Activated naive CD8-positive, alpha-beta T cell treated with anti-CD3 and anti-CD28 coated beads for 36 hours (primary cell): ENCODE measurements around the gene ZDHHC11B. TPM values are rescaled to one million over a fixed set of nuclear protein-coding genes. Genes with fewer than 3 reads are reported as not detected.
"Not testable (repeated sequence)": the region's sequence is repeated elsewhere in the genome, so short reads cannot be mapped to it uniquely, and the experiment has no call there.

Experiments
- DNase-seq: peaks from one replicate; pipeline ENCODE4 v3.0.0; 2021
- H3K27ac Mint-ChIP-seq: one replicate; pipeline ENCODE4 v1.8.0; 2022; ENCODE audit warnings: mild to moderate bottlenecking, moderate library complexity, mixed read lengths
- H3K27me3 Mint-ChIP-seq: one replicate; pipeline ENCODE4 v1.8.0; 2022; ENCODE audit warnings: mild to moderate bottlenecking, mixed read lengths
- H3K36me3 Mint-ChIP-seq: one replicate; pipeline ENCODE4 v1.8.0; 2021; ENCODE audit warnings: mild to moderate bottlenecking, mixed read lengths
- H3K4me1 Mint-ChIP-seq: one replicate; pipeline ENCODE4 v1.8.0; 2021; ENCODE audit warnings: mixed read lengths
- H3K4me3 Mint-ChIP-seq: one replicate; pipeline ENCODE4 v1.8.0; 2022; ENCODE audit warnings: mild to moderate bottlenecking, moderate library complexity, mixed read lengths
- H3K9me3 Mint-ChIP-seq: one replicate; pipeline ENCODE4 v1.8.0; 2022; ENCODE audit warnings: mixed read lengths
- total RNA-seq, 2 experiments: library from RNA; stranded (reverse); gene quantifications; one replicate each; pipeline ENCODE4 v1.2.3, GENCODE V29; 2021

The ZDHHC11B gene
- total RNA-seq, 2 experiments from 2014 or later, result not detected

DNA sequence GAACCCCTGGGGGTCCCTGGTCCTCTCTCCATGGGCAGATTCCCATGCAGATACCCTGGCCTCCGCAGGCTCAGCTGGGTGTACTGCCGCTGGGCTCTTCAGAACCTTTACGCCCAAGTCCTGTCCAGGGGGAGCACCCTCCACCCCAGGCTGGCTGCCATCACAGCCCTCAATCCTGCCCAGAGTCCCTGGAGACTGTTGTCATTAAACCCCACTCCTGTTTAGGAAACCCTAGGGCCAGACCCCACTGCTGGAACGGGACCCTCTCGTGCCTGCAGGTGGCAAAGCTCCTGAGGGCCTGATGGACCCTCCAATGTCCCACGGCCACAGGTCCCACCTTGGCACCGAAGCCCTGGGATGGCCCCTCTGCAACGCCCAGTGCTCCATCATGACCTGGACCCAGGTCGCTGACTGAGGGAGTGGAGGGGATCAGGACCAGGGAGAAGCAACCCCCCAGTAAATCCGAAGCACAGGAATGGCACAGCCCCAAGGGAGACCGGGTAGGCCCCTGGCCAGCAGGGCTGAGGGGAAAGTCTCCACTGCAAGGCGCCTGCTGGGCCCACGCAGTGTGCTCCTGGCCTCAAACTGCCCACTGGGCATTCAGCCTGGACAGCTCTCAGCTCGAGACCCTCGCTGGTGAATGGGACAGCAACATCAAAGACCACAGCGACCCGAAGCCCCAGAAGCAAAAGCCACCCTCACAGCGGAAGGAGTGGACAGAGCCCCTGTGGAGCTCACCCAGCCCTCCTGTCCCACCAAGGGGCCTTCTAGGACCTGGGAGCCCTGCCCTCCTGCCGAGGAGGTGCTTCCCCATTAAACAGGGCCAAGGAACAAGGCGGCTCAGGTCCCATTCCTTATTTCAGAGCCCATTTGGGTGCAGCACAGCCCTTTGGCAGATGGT, 8.3 kb downstream of the ZDHHC11B start:
- H3K36me3 Mint-ChIP-seq, result no peaks in the 10 kb centered on the region
- H3K4me3 Mint-ChIP-seq, result no peak overlapping the region
- no peak for DNase-seq
- H3K4me1 Mint-ChIP-seq, result no peaks in the 10 kb centered on the region
- no peak overlapping the region for H3K27ac Mint-ChIP-seq
- no peaks in the 10 kb centered on the region for H3K9me3 Mint-ChIP-seq
- no peaks in the 10 kb centered on the region for H3K27me3 Mint-ChIP-seq

DNA sequence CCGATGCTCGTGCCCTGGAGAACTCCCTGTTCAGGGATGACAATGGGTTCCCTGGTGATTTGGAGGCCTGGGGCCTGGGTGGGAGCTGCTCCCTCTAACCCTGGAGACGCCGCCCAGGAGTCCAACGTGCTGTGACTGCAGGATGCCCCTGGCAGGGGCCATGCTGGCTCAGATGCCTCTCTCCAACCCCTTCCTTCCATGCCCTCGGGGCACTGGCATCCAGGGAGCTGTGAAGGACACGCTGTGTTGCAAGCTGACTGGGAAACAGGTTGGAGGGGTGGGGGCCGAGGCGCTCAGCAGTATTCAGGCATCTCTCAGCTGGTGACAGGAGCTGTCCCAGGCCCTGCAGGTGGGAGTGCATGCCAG, 9.0 kb downstream of the ZDHHC11B start:
- not testable (repeated sequence) for H3K36me3 Mint-ChIP-seq, H3K27ac Mint-ChIP-seq, H3K9me3 Mint-ChIP-seq, H3K27me3 Mint-ChIP-seq, H3K4me3 Mint-ChIP-seq, DNase-seq, H3K4me1 Mint-ChIP-seq

DNA sequence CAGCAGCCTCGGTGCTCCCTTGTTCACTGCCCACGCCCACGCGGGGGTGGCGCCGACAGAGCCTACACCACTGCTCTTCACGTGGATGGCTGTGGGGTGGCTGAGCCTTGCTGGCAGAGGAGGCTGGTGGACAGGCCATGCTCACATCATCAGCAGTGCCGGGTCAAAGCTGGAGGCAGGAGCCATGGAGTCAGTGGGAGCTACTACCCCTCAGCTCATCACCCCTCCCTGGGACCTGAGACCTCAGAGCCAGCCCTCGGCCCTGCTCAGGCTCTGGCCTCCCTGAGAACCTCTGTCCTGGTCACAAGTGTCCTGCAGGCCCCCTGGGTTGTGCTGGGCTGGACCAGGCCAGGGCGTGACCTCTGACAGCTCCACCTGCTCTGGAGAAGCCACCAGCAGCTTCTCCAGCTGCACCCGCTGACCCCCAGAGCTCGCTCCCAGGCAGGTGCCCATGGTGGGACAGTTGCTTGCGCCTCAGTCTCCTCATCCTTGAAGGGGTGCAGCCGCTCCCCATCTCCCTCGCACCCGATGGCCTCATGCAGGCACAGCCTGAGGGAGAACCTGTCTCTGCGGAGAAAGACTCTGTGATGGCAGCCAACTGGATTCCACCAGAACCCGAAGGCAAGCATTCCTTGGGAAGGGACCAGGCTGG, 9.5 kb downstream of the ZDHHC11B start:
- not testable (repeated sequence) for DNase-seq, H3K27ac Mint-ChIP-seq, H3K36me3 Mint-ChIP-seq, H3K4me1 Mint-ChIP-seq, H3K27me3 Mint-ChIP-seq, H3K4me3 Mint-ChIP-seq, H3K9me3 Mint-ChIP-seq

DNA sequence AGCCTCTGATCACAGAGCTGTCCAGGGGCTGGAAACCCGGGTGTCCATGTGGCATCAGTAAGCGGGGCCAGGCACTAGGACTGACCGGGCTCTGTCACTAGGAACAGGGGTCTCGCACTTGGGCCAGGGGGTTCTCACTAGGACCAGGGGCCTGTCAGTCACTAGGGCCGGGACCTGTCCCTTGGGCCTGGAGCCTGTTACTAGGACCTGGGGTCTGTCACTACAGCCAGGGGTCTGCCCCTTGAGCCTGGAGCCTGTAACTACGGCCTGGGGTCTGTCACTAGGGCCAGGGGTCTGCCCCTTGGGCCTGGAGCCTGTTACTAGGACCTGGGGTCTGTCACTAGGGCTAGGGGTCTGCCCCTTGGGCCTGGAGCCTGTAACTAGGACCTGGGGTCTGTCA, 10.2 kb downstream of the ZDHHC11B start:
- not testable (repeated sequence) for H3K27me3 Mint-ChIP-seq, DNase-seq, H3K4me3 Mint-ChIP-seq, H3K36me3 Mint-ChIP-seq, H3K4me1 Mint-ChIP-seq, H3K9me3 Mint-ChIP-seq, H3K27ac Mint-ChIP-seq

DNA sequence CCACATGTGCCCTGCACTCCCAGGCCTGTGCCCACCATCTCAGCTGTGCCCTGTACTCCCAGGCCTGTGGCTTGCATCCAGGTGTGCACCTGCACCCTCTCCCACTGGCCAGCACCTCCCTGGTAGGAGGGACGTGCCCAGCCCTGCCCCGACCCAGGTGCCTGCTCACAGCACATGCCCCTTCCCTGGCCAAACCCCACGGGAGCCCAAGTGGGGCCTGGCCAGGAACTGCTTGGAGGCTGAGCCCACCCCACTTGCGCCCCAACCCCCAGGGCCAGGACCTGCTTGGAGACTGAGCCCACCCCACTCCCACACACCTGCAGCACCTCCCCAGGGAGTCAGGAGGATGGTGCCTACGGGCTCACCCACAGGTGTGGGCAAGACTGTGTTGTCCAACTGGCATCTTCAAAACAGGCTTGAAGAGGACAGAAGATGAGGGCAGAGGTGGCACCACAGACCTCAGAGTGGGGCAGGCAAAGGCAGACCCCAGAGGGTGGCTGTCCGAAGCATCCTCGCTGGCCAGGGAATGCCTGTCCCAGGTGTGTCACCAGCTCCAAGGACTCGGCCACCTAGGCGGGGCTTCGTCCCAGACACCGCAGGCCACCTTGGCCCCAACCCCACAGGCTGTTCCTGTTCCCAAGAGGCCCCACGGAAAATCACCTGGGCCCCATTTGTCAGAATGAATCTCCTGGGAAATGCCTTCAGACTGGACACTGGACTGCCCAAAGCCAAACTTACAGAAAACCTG, 10.8 kb downstream of the ZDHHC11B start:
- no peaks in the 10 kb centered on the region for H3K27me3 Mint-ChIP-seq
- no peak overlapping the region for H3K4me3 Mint-ChIP-seq
- H3K4me1 Mint-ChIP-seq, result no peaks in the 10 kb centered on the region
- DNase-seq, result no peak
- no peaks in the 10 kb centered on the region for H3K9me3 Mint-ChIP-seq
- no peaks in the 10 kb centered on the region for H3K36me3 Mint-ChIP-seq
- H3K27ac Mint-ChIP-seq, result no peak overlapping the region

DNA sequence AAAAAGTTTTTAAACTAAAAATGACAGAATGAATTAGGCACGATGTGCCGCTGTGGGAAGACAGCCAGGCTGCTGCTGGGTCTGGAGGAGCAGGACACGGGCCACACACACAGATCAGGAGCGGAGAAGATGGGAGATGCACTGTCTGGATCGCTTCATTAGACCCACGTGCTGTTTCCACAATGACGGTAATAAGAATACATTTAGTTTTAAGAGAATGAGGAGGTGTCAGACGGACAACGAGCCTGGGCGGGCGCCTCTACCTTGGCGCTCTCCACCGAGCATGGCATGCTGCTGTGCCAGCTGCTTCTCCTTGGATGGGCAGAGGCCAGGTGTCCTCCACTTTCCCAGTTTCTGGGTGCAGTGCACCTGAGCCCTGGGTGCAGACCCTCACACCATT, 11.6 kb downstream of the ZDHHC11B start:
- H3K4me3 Mint-ChIP-seq, H3K27ac Mint-ChIP-seq, H3K36me3 Mint-ChIP-seq, DNase-seq, H3K27me3 Mint-ChIP-seq, H3K9me3 Mint-ChIP-seq, H3K4me1 Mint-ChIP-seq: not testable (repeated sequence)

DNA sequence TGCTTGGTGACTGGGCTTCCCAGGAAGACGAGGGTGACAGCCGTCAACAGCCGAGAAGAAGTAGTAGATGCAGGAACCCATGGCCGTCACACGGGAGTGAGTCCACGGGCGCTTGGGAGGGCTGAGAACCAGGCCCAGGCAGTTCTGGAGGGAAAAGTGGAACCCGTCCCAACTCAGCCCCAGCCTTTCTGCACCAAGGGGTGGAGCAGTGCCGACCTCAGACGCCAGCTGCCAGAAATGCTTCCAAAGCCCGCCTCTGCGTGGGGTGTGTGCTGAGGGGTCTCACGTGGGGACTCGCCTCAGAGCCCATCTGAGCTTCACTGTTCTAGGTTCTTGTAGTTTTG, 12.0 kb downstream of the ZDHHC11B start:
- not testable (repeated sequence) for H3K27ac Mint-ChIP-seq, H3K4me1 Mint-ChIP-seq, H3K4me3 Mint-ChIP-seq, H3K36me3 Mint-ChIP-seq, H3K27me3 Mint-ChIP-seq, DNase-seq, H3K9me3 Mint-ChIP-seq

DNA sequence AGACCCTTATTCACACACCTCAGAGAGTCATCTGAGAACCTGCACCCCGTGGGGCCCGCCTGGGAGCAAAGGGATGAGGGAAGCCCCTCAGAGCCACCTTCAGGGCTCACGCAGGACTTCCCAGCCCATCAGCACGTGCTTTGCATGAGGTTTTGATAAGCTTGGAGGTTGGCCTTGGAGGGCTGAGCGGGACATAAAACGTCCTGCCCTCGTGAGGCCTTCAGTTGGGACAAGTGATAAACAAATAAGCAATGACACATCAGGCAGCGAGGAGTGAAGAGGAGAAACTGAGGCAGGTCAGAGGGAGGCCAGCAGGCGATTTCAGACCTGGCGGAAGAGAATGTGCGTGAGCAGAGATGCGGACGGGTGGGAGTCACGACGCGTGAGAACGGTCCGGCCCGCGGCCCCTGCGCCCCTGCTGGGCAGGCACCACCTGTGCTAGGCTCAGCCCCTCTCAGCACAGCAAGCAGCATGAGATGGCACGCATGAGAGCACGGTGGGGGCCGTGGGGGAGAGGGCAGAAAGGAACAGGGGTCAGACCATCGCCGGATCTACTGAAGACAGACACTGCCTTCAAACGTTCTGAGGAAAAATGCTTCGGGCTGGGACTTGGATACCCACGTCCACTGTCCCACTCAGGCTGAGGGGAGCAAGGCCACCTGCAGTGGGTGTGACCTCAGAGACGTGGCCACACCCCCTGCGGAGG, 12.5 kb downstream of the ZDHHC11B start:
- not testable (repeated sequence) for H3K27me3 Mint-ChIP-seq, H3K9me3 Mint-ChIP-seq, H3K4me3 Mint-ChIP-seq, H3K27ac Mint-ChIP-seq, DNase-seq, H3K4me1 Mint-ChIP-seq, H3K36me3 Mint-ChIP-seq

DNA sequence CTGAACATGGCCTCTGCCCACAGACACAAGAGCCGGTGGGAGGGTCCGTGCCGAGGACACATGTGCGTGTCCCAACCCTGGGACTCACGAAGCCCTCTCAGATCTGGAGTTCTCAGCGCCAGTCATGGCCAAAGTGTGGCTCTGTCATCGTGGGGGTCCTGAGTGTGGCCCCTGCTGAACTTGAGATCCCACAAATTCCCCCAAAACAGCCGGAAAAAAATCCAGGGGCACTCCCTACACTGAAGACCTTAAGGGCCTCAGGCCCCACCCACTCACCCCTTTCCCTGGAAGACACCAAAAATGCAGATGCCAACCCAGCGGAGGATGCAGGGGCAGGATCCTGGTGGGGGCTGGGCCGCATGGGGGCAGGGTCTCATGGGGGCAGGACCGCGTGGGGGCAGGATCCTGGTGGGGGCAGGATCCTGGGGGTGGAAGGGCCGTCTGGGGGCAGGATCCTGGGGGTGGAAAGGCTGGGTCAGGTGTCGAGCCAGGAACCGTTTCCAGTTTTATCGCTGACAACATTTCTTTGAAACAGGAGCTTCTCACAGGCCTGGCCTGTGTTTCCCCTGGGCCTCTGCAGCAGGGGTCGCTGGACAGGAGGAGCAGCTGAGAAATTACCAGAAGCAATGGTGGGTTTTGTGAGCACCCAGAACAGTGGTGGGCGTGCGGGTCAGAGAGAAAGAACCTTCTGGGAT, 13.3 kb downstream of the ZDHHC11B start:
- H3K27ac Mint-ChIP-seq, H3K4me3 Mint-ChIP-seq, H3K4me1 Mint-ChIP-seq, H3K36me3 Mint-ChIP-seq, H3K9me3 Mint-ChIP-seq, H3K27me3 Mint-ChIP-seq, DNase-seq: not testable (repeated sequence)

DNA sequence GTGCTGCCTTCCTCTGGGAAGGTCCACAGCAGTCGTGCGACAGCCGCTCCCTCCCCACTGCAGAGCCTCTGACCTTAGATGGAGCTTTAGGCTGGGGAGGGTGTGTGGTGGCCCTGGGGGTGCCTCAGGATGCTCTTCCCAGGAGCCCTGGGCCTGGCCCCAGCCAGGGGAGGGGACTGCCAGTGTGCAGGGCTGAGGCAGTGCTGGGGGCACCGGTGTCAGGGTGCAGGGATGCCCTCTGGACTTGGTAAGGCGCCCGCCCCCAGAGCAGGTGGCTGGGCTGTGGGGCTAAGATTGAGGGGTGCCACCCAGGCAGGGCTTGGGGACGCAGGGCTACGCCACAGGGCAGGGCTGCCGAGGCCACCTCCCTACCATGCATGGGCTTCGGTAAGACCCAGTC, 13.9 kb downstream of the ZDHHC11B start:
- H3K27ac Mint-ChIP-seq, H3K4me1 Mint-ChIP-seq, H3K36me3 Mint-ChIP-seq, H3K4me3 Mint-ChIP-seq, DNase-seq, H3K9me3 Mint-ChIP-seq, H3K27me3 Mint-ChIP-seq: not testable (repeated sequence)

DNA sequence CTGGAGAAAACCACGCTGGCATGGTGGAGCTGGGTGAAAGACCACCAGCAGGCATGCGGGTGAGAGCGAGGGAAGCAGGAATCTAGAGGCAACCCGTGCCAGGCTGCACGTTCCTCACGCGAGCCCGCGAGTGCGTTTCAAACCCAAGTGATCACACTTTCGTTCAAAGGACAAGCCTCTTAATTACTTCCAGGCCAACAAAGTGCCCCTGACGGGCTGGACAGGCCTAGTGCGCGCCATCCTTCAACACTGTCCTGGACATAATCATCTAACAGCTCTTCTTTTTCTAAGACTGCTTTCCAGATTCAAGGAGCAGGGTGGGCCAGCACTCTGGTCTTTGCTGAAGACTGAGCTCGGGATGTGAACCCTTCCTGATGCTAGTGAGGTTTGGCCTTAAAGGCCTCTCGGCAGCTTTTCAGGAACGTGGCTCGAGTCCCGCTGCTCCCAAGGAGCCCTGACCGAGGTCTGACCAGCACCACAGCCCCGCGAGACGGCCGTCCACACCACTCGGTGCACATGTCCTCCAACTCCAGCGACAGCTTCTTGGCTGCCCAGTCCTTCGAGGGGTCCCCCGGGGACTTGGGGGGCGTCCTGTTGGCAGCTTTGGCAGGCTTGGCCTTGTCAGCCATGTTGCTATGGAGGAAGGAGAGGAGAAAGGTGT, 14.9 kb downstream of the ZDHHC11B start:
- H3K9me3 Mint-ChIP-seq, H3K4me3 Mint-ChIP-seq, DNase-seq, H3K27me3 Mint-ChIP-seq, H3K4me1 Mint-ChIP-seq, H3K36me3 Mint-ChIP-seq, H3K27ac Mint-ChIP-seq: not testable (repeated sequence)

DNA sequence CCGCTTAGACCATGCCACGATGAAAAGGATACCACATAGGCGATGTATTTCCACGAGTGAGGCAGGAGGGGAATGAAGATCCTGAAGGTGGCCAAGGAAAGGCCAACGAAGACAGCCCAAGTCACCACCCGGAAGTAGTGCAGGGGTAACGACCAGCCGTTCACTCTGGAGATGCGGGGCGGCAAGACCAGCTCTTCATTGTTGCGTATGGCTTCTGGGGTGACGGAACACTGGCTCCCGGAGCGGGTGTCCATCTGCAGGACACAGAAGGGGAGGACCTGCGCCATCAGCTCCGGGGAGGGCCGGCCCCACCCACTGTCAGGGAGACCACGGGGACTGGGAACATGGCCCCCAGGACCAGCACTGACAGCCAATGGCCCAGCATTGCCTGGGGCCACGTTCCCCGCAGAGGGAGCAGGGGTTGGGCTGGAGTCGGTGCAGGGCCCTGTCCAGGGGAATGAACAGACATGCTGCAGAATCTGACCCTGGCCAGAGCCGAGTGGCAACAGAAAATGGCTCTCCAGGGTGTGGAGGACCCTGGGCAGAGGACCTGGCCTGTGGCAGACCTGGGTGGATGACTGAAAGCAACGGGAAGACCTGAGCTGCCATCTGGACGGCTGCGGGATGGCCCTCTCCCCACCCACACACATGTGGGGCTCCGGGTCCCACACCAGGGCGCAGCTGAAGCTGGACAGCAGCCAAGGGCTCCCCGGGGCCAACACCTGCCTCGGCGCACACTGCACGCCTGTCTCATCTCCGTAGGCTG, 17.7 kb downstream of the ZDHHC11B start:
- H3K36me3 Mint-ChIP-seq, result no peaks in the 10 kb centered on the region
- H3K9me3 Mint-ChIP-seq, result no peaks in the 10 kb centered on the region
- no peak for DNase-seq
- H3K4me1 Mint-ChIP-seq, result no peaks in the 10 kb centered on the region
- no peak overlapping the region for H3K4me3 Mint-ChIP-seq
- no peaks in the 10 kb centered on the region for H3K27me3 Mint-ChIP-seq
- H3K27ac Mint-ChIP-seq, result no peak overlapping the region

DNA sequence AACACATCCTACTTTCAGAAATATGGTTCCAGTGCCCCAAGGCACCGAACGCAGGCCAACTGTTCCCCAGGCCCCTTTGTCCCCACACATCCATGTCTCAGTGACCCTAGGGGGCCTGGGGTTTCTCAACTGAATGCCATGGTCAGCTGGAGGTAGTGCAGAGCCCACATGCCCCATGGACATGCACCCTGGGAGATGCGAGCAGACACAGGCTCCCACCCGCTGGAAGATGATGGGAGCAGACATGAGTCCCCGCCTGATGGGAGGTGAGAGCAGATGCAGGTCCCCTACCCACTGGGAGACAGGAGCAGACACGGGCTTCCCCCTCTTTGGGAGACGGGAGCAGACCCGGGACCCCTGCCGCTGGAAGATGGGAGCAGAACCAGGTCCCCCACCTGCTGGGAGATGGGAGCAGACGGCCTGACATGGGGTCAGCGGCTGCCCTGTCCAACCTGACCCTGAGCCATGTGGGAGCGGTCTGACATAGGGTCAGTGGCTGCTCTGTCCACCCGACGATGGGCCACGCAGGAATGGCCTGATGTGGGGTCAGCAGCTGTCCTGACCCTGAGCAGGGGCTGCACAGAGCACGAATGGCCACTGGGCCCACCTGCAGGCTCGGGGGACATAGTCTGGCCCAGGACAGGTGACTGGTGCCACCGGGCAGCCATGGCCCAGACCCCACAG, 18.4 kb downstream of the ZDHHC11B start:
- H3K36me3 Mint-ChIP-seq, result no peaks in the 10 kb centered on the region
- H3K4me3 Mint-ChIP-seq, result no peak overlapping the region
- H3K27ac Mint-ChIP-seq, result no peak overlapping the region
- H3K27me3 Mint-ChIP-seq, result no peaks in the 10 kb centered on the region
- H3K4me1 Mint-ChIP-seq, result no peaks in the 10 kb centered on the region
- DNase-seq, result no peak
- H3K9me3 Mint-ChIP-seq, result no peaks in the 10 kb centered on the region
